ENCODE measurements around the gene MEMO1.
"Not testable (repeated sequence)": the region's sequence is repeated elsewhere in the genome, so short reads cannot be mapped to it uniquely, and the experiment has no call there.

The MEMO1 gene

GRCh38 chr2:32010670-32011484, at the start of gene MEMO1:
TSS of gene MEMO1 (minus strand) at chr2:32011008. CDS start at chr2:32010247, 761 bp downstream.
- DNase-seq = peak; percentile 89

GRCh38 chr2:32060266-32060665, 49.5 kb upstream of the MEMO1 start:
- no peak for DNase-seq

GRCh38 chr2:32058130-32058529, 47.3 kb upstream of the MEMO1 start:
- DNase-seq = no peak

- not testable (repeated sequence) for DNase-seq
Measured at GRCh38 chr2:32054583-32054982, 43.8 kb upstream of the MEMO1 start.

- DNase-seq = no peak
Measured at GRCh38 chr2:32051836-32052439, 41.1 kb upstream of the MEMO1 start.

- DNase-seq = no peak
Measured at GRCh38 chr2:32043561-32043960, 32.8 kb upstream of the MEMO1 start.

GRCh38 chr2:32039447-32040219, 28.8 kb upstream of the MEMO1 start, which contains the start of gene DPY30:
TSS of gene DPY30 (minus strand) at chr2:32039805. CDS start at chr2:32039456, 349 bp downstream.
- DNase-seq = peak; percentile 84

GRCh38 chr2:32034198-32034887, 23.5 kb upstream of the MEMO1 start:
- DNase-seq = not testable (repeated sequence)

GRCh38 chr2:32018789-32019482, 8.1 kb upstream of the MEMO1 start:
- DNase-seq = not testable (repeated sequence)

GRCh38 chr2:32012872-32013271, 2.1 kb upstream of the MEMO1 start:
- DNase-seq = no peak

GRCh38 chr2:32011485-32011960, 715 bp upstream of the MEMO1 start:
- no peak for DNase-seq

- DNase-seq = peak; percentile 71
Measured at GRCh38 chr2:32010280-32010669, 533 bp downstream of the MEMO1 start.

- peak; percentile 27 for DNase-seq
Measured at GRCh38 chr2:32009516-32010256, 1.1 kb downstream of the MEMO1 start.

- no peak for DNase-seq
Measured at GRCh38 chr2:32008805-32009515, 1.8 kb downstream of the MEMO1 start.

GRCh38 chr2:32007121-32007391, 3.8 kb downstream of the MEMO1 start:
- no peak for DNase-seq

GRCh38 chr2:32005371-32005976, 5.3 kb downstream of the MEMO1 start:
- no peak for DNase-seq

- no peak for DNase-seq
Measured at GRCh38 chr2:32003791-32004190, 7.0 kb downstream of the MEMO1 start.

- DNase-seq = no peak
Measured at GRCh38 chr2:32002406-32002805, 8.4 kb downstream of the MEMO1 start.

GRCh38 chr2:31999438-31999837, 11.4 kb downstream of the MEMO1 start:
- no peak for DNase-seq

- DNase-seq = no peak
Measured at GRCh38 chr2:31998731-31999383, 12.0 kb downstream of the MEMO1 start.

Data from activated effector memory CD4-positive, alpha-beta T cell treated with Interleukin-2 at 50 U/mL for 16 hours (primary cell).